Islet precursor cell (in vitro differentiated cells): ENCODE data around the gene GOLGA6L9.
"Not testable (repeated sequence)": the region's sequence is repeated elsewhere in the genome, so short reads cannot be mapped to it uniquely, and the experiment has no call there.

Experiments used
- DNase-seq: peaks from one replicate; pipeline ENCODE4 v3.0.0-alpha.2; 2018

GOLGA6L9 gene

GRCh38 chr15:82469381-82469780 lies 39.8 kb downstream of the GOLGA6L9 start:
- DNase-seq = not testable (repeated sequence)

GRCh38 chr15:82472269-82472982 lies 42.8 kb downstream of the GOLGA6L9 start:
- DNase-seq = peak; percentile 44

- DNase-seq = peak; percentile 9
These were observed 45.1 kb downstream of the GOLGA6L9 start for GRCh38 chr15:82474596-82475325.

- DNase-seq = peak; percentile 41
These were observed 45.8 kb downstream of the GOLGA6L9 start for GRCh38 chr15:82475345-82475967.

- peak; percentile 48 for DNase-seq
These were observed 47.2 kb downstream of the GOLGA6L9 start for GRCh38 chr15:82476697-82477342.

- DNase-seq = peak; percentile 0
These were observed 47.9 kb downstream of the GOLGA6L9 start for GRCh38 chr15:82477343-82478057.
